Stimulated activated CD8-positive, alpha-beta memory T cell treated with anti-CD3 and anti-CD28 coated beads, Interleukin-12 subunit alpha, Interleukin-12 subunit beta, amount 100 ng/mL, for 24 hours (primary cell): ENCODE results near the gene SLC30A10.
"Not testable (repeated sequence)": the region's sequence is repeated elsewhere in the genome, so short reads cannot be mapped to it uniquely, and the experiment has no call there.

Experiments
- DNase-seq: peaks from one replicate; pipeline ENCODE4 v3.0.0-alpha.2; 2020; ENCODE audit errors: extremely low read depth

Gene SLC30A10

DNA sequence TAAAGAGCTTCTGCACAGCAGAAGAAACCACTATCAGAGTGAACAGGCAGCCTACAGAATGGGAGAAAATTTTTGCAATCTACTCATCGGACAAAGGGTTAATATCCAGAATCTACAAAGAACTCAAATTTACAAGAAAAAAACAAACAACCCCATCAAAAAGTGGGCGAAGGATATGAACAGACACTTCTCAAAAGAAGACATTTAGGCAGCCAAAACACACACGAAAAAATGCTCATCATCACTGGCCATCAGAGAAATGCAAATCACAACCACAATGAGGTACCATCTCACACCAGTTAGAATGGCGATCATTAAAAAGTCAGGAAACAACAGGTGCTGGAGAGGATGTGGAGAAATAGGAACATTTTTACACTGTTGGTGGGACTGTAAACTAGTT is 36.5 kb downstream of the SLC30A10 start:
- not testable (repeated sequence) for DNase-seq

DNA sequence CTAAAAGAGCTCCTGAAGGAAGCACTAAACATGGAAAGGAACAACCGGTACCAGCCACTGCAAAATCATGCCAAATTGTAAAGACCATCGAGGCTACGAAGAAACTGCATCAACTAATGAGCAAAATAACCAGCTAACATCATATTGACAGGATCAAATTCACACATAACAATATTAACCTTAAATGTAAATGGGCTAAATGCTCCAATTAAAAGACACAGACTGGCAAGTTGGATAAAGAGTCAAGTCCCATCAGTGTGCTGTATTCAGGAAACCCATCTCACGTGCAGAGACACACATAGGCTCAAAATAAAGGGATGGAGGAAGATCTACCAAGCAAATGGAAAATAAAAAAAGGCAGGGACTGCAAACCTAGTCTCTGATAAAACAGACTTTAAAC is 39.7 kb downstream of the SLC30A10 start:
- not testable (repeated sequence) for DNase-seq

DNA sequence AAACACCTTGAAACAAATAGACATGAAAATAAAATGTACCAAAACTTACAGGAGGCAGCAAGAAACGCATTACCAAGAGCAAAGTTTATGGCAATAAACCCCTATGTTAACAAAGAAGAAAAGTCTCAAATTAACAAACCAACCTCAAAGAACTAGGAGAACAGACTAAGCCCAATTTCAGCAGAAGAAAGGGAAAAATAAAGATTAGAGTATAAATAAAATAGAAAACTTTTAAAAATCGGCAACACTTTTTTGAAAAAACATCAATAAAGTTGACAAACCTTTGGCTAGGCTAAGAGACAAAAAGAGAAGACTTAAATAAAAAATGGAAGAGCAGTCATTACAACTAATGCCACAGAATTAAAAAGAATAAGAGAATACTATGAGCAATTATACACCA is 42.7 kb downstream of the SLC30A10 start:
- DNase-seq = no peak

DNA sequence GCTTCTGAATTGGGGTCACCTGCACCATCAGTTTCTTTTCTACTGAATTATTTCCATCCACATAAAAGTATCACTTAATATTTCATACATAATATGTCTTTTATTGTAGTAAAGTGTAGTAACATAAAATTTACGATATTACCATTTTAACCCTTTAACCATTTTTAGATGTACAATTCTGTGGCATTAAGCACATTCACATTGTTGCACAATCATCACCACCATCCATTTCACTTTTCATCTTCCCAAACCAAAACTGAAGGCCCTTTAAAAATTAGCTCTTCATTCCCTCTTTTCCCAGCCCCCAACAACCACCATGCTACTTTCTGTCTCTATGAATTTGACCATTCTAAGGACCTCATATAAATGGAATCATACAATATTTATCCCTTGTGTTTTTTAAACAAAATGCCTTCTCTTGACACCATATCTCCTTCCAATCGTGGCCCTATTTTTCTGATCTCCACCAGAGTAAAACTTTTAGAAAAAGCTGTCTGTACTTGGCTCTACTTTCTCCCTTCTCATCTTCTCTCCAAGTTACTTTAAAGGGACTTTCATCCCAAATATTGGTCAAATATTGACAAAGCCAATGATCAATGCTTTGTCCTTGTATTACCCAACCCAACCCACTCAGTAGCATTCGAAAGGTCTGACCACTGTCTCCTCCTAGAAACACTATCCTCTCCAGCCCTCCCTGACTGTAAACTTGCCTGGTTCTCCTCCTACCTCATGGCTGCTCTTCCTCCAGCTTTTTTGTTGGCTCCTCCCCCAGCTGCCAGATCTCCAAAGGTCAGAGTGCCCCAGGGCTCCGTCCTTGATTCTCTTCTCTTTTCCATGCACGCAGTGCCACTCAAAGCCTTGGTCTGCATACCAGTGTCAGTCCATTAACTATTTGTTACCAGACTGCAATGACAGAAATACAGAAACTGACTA is 44.7 kb downstream of the SLC30A10 start:
- no peak for DNase-seq

DNA sequence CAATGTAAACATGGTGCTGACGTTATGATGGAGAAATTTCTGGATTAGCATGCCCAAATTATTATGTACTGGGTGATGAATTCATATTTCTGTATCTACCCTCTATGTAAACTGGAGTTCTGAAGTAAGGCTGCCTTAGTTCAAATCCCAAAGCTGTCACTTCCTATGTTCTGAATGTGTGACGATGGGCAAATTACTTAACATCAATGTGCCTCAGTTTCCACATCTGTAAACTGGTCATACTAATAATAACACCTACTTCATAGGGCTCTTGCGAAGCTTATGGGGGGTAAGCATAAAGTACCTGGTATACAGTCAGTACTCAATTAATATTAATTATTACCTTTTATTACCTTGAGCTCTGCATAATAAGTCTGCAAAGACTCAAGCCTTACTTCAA is 45.6 kb downstream of the SLC30A10 start:
- no peak for DNase-seq

DNA sequence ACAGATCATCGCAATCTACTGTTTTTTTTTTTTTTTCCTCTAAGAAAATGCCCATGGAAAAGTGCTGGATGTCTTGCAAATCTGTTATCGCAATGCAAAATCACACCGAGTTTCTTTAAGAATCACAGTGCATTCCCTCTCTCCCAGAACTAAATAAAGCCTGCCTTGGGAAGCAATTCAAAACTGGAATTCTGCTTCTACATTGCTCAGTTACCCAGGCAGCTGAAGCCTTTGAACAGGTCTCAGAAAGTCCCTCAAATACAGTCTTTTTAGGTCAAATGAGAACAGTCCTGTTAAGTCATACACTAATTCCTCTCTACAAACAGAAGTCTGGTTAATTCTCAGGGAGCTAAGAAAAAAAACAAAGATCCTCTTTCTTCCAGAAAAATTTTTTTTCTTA is 46.3 kb downstream of the SLC30A10 start:
- no peak for DNase-seq

DNA sequence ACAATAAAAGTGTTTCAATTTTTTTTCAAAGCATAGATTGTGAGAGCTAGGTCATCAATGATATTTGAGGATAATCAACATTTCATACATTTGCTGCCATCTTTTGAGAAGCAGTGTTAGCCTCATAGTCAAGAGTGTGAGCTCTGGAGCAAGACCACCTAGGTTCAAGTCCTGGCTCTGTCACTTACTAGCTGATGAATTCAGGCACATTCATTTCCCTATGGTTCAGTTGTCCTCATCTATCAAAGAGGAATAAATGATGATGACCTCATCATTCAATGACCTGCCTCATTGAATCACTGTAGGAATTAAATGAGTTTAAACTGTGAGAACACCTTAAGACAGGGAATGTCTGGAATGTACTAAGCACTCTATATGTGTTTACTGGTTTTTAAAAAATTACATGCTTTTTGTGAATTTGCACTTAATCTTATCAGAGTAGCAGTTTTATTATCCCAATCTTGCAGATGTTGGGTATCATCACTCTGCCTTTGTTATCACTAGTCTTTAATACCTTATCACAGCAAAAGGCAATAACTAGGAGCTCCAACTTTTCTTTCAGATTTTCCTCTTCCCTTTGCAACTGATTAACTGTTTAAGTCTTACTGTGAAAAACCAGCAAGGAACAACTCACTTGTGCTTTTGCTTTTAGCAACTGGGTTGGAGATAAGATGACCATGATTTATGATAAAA is 47.4 kb downstream of the SLC30A10 start:
- no peak for DNase-seq

DNA sequence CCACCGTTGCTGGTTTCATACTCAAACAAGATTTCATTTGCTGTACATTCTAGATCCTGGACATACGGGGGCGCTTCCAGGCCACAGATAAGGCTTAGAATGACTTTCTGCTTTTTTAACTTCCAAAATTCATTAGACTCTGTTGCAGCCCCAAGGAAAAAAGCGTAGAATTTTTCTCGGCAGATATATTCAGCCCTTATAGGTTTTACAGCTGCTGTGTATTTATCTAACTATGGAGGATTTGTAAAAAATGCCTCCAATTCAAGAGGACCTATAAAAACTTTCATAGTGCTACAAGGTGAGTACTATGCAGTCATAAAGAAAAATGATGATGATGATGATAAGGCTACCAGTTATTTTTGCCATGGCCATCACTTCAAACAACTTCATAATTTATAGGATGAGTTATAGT is 51.6 kb downstream of the SLC30A10 start:
- DNase-seq = no peak

DNA sequence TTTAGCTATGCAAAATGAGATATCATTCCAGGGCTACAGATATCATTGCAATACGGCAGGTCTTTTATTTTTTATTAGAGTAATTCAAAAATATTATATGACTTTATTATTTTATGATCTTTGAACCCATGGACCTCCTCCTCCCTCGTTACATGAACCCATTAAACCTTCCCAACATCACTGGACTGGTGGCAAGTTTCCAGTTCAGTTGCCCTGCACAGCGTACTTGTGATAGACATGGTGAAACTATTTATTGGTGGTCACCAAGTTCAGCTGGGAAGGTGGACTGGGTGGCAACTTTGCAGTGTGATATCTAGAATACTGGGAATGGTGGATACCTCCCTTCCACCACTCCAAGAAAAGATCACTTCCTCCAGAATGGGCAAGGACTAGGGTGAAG is 52.5 kb downstream of the SLC30A10 start:
- DNase-seq = no peak

DNA sequence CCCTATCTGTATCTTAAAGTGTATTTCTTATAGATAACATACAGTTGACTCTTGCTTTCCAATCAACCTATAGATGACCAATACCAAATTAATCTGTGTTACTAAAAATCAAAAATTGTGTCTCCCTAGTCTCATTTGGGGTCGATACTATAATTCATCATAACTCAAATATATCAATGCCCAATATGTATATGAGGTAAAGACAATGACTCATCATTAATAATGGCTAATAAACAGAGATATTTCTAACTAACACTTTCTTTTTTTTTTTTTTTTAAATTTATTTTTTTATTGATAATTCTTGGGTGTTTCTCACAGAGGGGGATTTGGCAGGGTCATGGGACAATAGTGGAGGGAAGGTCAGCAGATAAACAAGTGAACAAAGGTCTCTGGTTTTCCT is 55.8 kb downstream of the SLC30A10 start:
- not testable (repeated sequence) for DNase-seq

DNA sequence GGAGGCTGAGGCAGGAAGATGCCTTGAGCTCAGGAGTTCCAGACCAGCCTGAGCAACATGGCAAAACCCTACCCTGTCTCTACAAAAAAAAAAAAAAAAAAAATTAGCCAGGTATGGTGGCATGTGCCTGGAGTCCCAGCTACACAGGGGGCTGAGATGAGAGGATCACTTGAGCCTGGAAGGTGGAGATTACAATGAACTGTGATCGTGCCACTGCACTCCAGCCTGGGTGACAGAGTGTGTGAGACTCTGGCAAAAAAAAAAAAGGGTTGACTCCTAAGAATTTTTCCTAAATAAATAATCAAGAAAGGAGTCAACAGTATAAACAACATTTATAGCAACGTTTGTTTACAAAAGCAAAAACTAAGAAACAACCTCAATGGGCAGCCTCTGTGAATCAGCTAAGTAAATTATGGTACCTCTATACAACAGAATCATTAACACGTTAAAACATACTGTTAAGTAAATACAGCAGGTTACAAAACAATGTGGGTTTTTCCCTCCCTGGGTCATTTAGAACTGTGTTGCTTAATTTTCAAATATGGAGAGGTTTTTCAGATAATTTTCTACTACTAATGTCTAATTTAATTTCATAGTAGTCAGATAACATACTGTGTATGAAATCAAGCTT is 56.8 kb downstream of the SLC30A10 start:
- no peak for DNase-seq

DNA sequence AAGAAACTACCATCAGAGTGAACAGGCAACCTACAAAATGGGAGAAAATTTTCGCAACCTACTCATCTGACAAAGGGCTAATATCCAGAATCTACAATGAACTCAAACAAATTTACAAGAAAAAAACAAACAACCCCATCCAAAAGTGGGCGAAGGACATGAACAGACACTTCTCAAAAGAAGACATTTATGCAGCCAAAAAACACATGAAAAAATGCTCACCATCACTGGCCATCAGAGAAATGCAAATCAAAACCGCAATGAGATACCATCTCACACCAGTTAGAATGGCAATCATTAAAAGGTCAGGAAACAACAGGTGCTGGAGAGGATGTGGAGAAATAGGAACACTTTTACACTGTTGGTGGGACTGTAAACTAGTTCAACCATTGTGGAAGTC is 59.7 kb downstream of the SLC30A10 start:
- DNase-seq = not testable (repeated sequence)
